ENCODE measurements around the gene DPCD. TPM values are rescaled to one million over a fixed set of nuclear protein-coding genes. Genes with fewer than 3 reads are reported as not detected.

DPCD gene
- total and polyA plus RNA-seq, 2 donors (not counting 3 experiments of a cell fraction or from before 2014, with no cell fraction given) = 25.3 to 39.3 TPM

DNA sequence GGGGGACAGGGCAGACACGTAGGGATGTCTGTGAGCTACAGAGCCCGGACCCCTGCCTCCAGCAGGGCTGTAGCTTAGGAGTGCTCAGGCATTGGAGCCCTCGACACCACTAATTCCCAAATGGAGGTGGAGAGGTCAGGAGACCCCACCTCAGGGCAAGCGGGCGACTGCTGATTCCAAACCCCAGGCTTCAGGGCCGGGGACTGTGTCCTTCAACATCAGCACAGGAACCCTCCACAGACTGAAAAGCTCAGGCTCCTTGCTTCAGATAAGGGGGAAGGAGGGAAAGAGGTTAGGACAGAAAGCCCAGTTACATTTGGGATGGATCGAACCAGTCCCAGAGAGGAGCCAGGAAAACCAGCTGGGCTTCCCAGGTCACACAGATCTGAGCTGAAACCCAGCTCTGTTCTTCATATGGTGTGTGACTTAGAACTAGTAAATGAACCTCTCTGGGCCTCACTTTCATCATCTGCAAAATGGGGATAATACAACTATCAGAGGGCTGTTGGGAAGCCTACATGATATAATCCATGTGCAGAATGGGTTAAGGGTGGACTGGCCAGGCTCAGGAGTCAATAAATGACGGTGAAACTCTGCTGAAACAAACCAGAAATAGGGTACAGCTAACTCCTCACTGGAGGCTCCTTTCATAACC is 16.7 kb upstream of the DPCD start:
- Histone ChIP-seq H3K9me1 (replicated peaks; ENCODE audit: control insufficient read depth, extremely low read depth, insufficient read depth, low read length) (no peaks in the 10 kb centered on the region), H3K4me1 (ENCODE audit: control insufficient read depth, extremely low read depth, insufficient read depth, low read length) (peaks cover 7% of the 10 kb centered on the region), H3K9me3 (replicated peaks; ENCODE audit: control insufficient read depth, insufficient read depth, low read length) (no peaks in the 10 kb centered on the region), H3K36me3 (ENCODE audit: control insufficient read depth in 2 of 2, extremely low read depth in 1 of 2, insufficient read depth in 2 of 2, low read length in 2 of 2) (no peaks in the 10 kb centered on the region), H3K79me2 (ENCODE audit: control insufficient read depth, insufficient read depth, low read length) (no peaks in the 10 kb centered on the region), H4K20me1 (replicated peaks; ENCODE audit: control insufficient read depth, extremely low read depth, insufficient read depth, low read length) (no peaks in the 10 kb centered on the region), H2AFZ (ENCODE audit: low read depth, low read length) (no peak overlapping the region), H3K27ac (ENCODE audit: insufficient read depth, low read depth, low read length) (no peak overlapping the region), H3K9ac (replicated peaks; ENCODE audit: extremely low read depth, insufficient read depth, low read length) (no peak overlapping the region), H3K4me2 (ENCODE audit: insufficient read depth, low read length) (no peak overlapping the region), H3K4me3 (replicated peaks in 1 of 3; ENCODE audit: insufficient read depth in 1 of 3, low read depth in 1 of 3, low read length in 3 of 3) (no peak overlapping the region), H3K27me3 (ENCODE audit: control insufficient read depth in 2 of 2, insufficient read depth in 2 of 2, low read length in 2 of 2) (peaks cover 17 to 19% of the 10 kb centered on the region in 2 experiments)
- dilution Hi-C loops (cut with MboI; ENCODE audit: extremely low pct_ligation_motif_present, low sequenced_read_pairs) = no loop called here
- ChIA-PET CTCF (interaction anchor here (0.7 to 4.0 kb wide), 31 partner anchors 10 to 476 kb away, joined by 3 to 78 read pairs (median 6); partner anchors contain the start of genes DPCD and POLL), POLR2A (no interaction called here)
- intact Hi-C loops (cut with micrococcal nuclease) = no loop called here
- FAIRE-seq (no peak), DNase-seq (ENCODE audit: low read depth, low spot score) (no peak)
- BruUV-seq (replicated peaks) = no TSS peak
- no peak for TF ChIP-seq EZH2 (IDR thresholded peaks at IDR 0.05; ENCODE audit: borderline replicate concordance, low read depth, low read length, severe bottlenecking)
- TF ChIP-seq, protein P1, sequence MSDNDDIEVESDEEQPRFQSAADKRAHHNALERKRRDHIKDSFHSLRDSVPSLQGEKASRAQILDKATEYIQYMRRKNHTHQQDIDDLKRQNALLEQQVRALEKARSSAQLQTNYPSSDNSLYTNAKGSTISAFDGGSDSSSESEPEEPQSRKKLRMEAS (IDR thresholded peaks at IDR 0.05; ENCODE audit: insufficient read depth, insufficient read length) = no peak
- no peak for TF ChIP-seq POLR2AphosphoS5 (IDR thresholded peaks at IDR 0.05; ENCODE audit: insufficient read depth, low read depth, low read length)
- TF ChIP-seq FOS (IDR thresholded peaks at IDR 0.05; ENCODE audit: borderline replicate concordance, insufficient read depth, low read length) = no peak
- no peak for TF ChIP-seq POLR2A (IDR thresholded peaks at IDR 0.05; ENCODE audit: low read depth, low read length)
- TF ChIP-seq MYC (IDR thresholded peaks at IDR 0.05; ENCODE audit: low read depth, low read length) = no peak
- TF ChIP-seq GATA2 (IDR thresholded peaks at IDR 0.05; ENCODE audit: insufficient read depth, insufficient read length, low read depth, low read length) = no peak
- TF ChIP-seq, protein P2, sequence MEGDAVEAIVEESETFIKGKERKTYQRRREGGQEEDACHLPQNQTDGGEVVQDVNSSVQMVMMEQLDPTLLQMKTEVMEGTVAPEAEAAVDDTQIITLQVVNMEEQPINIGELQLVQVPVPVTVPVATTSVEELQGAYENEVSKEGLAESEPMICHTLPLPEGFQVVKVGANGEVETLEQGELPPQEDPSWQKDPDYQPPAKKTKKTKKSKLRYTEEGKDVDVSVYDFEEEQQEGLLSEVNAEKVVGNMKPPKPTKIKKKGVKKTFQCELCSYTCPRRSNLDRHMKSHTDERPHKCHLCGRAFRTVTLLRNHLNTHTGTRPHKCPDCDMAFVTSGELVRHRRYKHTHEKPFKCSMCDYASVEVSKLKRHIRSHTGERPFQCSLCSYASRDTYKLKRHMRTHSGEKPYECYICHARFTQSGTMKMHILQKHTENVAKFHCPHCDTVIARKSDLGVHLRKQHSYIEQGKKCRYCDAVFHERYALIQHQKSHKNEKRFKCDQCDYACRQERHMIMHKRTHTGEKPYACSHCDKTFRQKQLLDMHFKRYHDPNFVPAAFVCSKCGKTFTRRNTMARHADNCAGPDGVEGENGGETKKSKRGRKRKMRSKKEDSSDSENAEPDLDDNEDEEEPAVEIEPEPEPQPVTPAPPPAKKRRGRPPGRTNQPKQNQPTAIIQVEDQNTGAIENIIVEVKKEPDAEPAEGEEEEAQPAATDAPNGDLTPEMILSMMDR (IDR thresholded peaks at IDR 0.05; ENCODE audit: extremely low read depth in 1 of 2, insufficient read depth in 1 of 2, low read depth in 1 of 2, low read length in 2 of 2) = no peak
- TF ChIP-seq JUN (IDR thresholded peaks at IDR 0.05; ENCODE audit: borderline replicate concordance, insufficient read depth, insufficient read length, low read depth) = no peak

Data from endothelial cell of umbilical vein (primary cell).